Osteocyte (in vitro differentiated cells): ENCODE results near the gene ITCH. TPM values are rescaled to one million over a fixed set of nuclear protein-coding genes. Genes with fewer than 3 reads are reported as not detected.
"Not testable (repeated sequence)": the region's sequence is repeated elsewhere in the genome, so short reads cannot be mapped to it uniquely, and the experiment has no call there.

Experiments used
- DNase-seq: peaks from one replicate; pipeline ENCODE4 v3.0.0; 2021; ENCODE audit warnings: mixed read lengths; ENCODE audit not compliant: unreplicated experiment; ENCODE audit errors: extremely low spot score
- H3K27ac Mint-ChIP-seq: one replicate; pipeline ENCODE4 v1.8.0; 2021; ENCODE audit warnings: mild to moderate bottlenecking, mixed read lengths; ENCODE audit not compliant: unreplicated experiment
- H3K27me3 Mint-ChIP-seq: one replicate; pipeline ENCODE4 v1.8.0; 2021; ENCODE audit warnings: mixed read lengths; ENCODE audit not compliant: unreplicated experiment
- H3K36me3 Mint-ChIP-seq: one replicate; pipeline ENCODE4 v1.8.0; 2021; ENCODE audit warnings: mixed read lengths; ENCODE audit not compliant: unreplicated experiment
- H3K4me1 Mint-ChIP-seq: one replicate; pipeline ENCODE4 v1.8.0; 2021; ENCODE audit warnings: mixed read lengths; ENCODE audit not compliant: unreplicated experiment
- H3K4me3 Mint-ChIP-seq: one replicate; pipeline ENCODE4 v1.8.0; 2021; ENCODE audit warnings: mild to moderate bottlenecking, moderate library complexity, mixed read lengths; ENCODE audit not compliant: unreplicated experiment
- H3K9me3 Mint-ChIP-seq: one replicate; pipeline ENCODE4 v1.8.0; 2021; ENCODE audit warnings: mixed read lengths; ENCODE audit not compliant: unreplicated experiment
- total RNA-seq: library from RNA; stranded (reverse); gene quantifications from 2 replicates; pipeline ENCODE4 v1.2.1, GENCODE V29; 2021
- TF ChIP-seq, protein P1 (sequence below): fragments of 200-600 bp; sonication (generic); IDR thresholded peaks from 2 replicates; pipeline ENCODE4 v1.5.0; 2021; ENCODE audit warnings: antibody characterized with exemption, mild to moderate bottlenecking, moderate library complexity

The ITCH gene
- total RNA-seq, 1 donor from 2014 or later: 55.4 TPM

DNA sequence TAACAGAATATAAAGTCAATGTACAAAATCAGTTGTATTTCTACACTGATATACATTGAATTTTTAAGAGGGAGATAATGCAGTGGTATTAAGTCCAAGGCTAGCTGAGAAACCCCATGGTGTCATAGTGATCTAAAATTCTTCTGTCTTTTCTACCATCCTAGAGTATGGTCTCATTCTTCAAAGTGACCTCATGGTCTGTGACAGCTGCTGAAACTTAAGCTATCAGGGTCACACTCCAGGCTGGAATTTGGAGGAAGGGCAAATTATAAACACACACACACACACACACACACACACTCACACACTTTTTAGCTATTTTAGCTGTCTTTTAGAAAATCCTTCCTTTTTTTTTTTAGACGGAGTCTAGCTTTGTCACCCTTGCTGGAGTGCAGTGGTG is 105.9 kb downstream of the ITCH start:
- DNase-seq: no peak
- Mint-ChIP-seq H3K27me3 (no peaks in the 10 kb centered on the region), H3K4me1 (peaks cover 13% of the 10 kb centered on the region), H3K27ac (no peak overlapping the region), H3K4me3 (no peak overlapping the region), H3K9me3 (no peaks in the 10 kb centered on the region), H3K36me3 (peaks cover 22% of the 10 kb centered on the region)
- TF ChIP-seq, protein P1, sequence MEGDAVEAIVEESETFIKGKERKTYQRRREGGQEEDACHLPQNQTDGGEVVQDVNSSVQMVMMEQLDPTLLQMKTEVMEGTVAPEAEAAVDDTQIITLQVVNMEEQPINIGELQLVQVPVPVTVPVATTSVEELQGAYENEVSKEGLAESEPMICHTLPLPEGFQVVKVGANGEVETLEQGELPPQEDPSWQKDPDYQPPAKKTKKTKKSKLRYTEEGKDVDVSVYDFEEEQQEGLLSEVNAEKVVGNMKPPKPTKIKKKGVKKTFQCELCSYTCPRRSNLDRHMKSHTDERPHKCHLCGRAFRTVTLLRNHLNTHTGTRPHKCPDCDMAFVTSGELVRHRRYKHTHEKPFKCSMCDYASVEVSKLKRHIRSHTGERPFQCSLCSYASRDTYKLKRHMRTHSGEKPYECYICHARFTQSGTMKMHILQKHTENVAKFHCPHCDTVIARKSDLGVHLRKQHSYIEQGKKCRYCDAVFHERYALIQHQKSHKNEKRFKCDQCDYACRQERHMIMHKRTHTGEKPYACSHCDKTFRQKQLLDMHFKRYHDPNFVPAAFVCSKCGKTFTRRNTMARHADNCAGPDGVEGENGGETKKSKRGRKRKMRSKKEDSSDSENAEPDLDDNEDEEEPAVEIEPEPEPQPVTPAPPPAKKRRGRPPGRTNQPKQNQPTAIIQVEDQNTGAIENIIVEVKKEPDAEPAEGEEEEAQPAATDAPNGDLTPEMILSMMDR: no peak

DNA sequence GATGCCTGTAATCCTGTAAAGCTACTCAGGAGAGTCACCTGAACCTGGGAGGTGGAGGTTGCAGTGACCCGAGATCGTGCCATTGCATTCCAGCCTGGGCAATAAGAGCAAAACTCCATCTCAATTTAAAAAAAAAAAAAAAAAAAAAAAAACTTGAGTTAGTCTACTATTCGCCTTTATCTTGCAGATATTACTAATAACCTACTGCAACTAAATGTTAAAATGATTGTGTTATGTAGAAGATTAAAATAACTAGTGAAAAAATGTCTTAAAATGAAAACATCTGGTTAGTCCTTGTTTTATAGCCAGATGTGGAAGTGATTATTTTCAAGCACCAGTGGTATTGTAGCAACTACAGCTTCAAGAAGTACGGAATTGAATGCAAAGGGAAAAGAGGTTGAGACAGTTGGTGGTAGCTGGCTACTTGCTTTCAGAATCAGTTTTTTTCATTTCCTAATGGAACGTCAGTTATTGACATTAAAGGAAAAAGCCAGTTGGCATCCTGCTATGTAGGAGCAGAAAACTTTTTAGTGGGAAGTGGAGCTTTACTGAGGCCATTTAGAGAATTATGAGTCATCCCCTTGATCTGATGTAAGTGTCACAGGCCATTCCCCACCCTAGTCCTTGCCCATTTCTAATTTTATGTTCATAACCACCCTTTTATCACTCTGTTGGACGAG is 109.3 kb downstream of the ITCH start:
- Mint-ChIP-seq H3K4me1 (peaks cover 11% of the 10 kb centered on the region), H3K27ac (peak overlapping the region; percentile 48), H3K4me3 (no peak overlapping the region), H3K36me3 (peaks cover 17% of the 10 kb centered on the region), H3K9me3 (no peaks in the 10 kb centered on the region), H3K27me3 (no peaks in the 10 kb centered on the region)
- DNase-seq: no peak
- TF ChIP-seq, protein P1: no peak

DNA sequence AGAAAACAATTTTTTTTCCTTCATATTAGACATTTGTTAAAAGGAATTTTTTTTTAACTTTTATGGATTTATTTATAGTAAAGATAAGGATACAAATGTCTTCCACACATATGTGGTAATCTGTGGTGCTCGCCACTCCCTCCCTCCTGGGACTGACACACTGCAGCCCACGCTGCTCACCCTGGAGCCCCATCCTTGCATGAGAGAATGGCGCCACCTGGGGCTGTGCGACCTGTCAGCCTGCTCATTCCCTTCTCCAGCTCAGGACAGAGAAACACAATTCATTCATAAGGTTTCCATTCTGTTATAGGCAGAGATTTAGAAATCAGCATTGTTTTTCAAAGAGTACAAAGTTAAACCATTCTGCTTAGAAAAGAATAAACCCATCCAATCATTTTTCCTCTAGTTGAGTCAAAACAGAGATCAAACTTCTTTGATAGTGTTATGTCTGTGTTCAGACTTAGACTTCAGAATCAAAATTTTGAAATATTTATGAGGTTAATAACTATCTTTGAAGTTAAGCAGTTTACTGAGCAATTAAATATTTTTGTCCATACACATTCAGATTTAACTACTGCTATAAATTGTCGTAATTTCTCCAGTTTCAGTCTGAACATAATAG is 110.3 kb downstream of the ITCH start:
- peaks cover 11% of the 10 kb centered on the region for H3K4me1 Mint-ChIP-seq
- TF ChIP-seq, protein P1: peak; percentile 38
- no peak for DNase-seq
- H3K4me3 Mint-ChIP-seq: no peak overlapping the region
- H3K9me3 Mint-ChIP-seq: no peaks in the 10 kb centered on the region
- peaks cover 20% of the 10 kb centered on the region for H3K36me3 Mint-ChIP-seq
- no peaks in the 10 kb centered on the region for H3K27me3 Mint-ChIP-seq
- H3K27ac Mint-ChIP-seq: peak overlapping the region; percentile 59

DNA sequence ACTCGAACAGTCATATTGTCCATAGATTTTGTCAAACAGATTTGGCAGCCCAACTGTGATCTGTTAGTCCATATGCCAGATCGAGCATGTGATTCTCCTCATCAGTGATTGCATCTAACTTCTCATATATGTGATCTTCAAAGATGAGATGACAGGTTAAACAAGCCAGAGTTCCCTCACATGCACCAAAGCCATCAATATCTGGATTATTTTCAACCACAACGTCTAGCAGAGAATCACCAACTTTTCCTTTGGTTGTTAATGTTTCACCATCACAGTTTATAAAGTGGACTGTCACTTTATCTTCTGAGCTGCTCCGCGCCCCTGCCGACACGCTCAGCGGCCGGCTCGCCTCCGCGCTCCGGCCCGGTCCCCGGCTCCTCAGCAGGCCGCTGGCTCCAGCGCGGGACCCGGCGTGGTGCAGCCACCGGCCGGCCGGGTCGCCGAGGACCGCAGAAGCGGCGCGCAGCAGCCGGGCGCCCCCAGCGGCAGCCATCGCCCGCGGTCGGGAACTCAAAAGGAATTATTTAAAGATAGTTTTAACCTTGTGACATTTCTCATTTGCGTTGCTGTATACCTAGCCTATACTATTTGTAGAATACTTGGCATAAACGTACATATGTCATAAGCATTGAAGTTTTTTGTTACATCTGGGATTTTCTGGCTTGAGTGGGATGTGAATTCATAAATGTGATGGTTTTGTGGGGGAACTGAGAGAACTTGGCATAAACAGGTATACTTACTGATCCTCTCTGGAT is 113.1 kb downstream of the ITCH start:
- TF ChIP-seq, protein P1: peak; percentile 27
- H3K27me3 Mint-ChIP-seq: no peaks in the 10 kb centered on the region
- no peak overlapping the region for H3K4me3 Mint-ChIP-seq
- no peak overlapping the region for H3K27ac Mint-ChIP-seq
- H3K9me3 Mint-ChIP-seq: no peaks in the 10 kb centered on the region
- DNase-seq: no peak
- H3K36me3 Mint-ChIP-seq: peaks cover 29% of the 10 kb centered on the region
- peaks cover 11% of the 10 kb centered on the region for H3K4me1 Mint-ChIP-seq

DNA sequence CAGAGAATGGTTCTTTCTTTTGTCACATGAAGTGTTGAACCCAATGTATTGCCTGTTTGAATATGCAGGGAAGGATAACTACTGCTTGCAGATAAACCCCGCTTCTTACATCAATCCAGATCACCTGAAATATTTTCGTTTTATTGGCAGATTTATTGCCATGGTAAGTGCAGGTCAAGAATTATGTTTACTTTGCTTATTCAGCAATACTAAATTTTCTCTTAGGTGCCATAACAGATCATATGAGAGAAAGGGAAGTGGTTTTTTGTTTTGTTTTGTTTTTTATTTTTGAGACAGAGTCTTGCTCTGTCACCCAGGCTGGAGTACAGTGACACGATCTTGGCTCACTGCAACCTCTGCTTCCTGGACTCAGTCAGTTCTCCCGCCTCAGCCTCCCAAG is 116.6 kb downstream of the ITCH start:
- Mint-ChIP-seq H3K4me1 (no peaks in the 10 kb centered on the region), H3K9me3 (peaks cover 7% of the 10 kb centered on the region), H3K36me3 (peaks cover 53% of the 10 kb centered on the region), H3K27me3 (no peaks in the 10 kb centered on the region), H3K27ac (no peak overlapping the region), H3K4me3 (no peak overlapping the region)
- no peak for DNase-seq
- TF ChIP-seq, protein P1: no peak

DNA sequence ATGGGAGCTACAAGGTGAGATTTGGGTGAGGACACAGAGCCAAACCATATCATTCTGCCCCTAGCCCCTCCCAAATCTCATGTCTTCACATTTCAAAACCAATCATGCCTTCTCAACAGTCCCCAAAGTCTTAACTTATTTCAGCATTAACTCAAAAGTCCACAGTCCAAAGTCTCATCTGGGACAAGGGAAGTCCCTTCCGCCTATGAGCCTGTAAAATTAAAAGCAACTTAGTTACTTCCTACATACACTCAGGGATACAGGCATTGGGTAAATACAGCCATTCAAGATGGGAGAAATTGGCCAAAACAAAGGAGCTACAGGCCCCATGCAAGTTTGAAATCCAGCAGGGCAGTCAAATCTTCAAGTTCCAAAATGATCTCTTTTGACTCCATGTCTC is 119.1 kb downstream of the ITCH start:
- H3K4me3 Mint-ChIP-seq, H3K27ac Mint-ChIP-seq, DNase-seq, H3K9me3 Mint-ChIP-seq, H3K27me3 Mint-ChIP-seq, H3K4me1 Mint-ChIP-seq: not testable (repeated sequence)
- peaks cover 53% of the 10 kb centered on the region for H3K36me3 Mint-ChIP-seq

DNA sequence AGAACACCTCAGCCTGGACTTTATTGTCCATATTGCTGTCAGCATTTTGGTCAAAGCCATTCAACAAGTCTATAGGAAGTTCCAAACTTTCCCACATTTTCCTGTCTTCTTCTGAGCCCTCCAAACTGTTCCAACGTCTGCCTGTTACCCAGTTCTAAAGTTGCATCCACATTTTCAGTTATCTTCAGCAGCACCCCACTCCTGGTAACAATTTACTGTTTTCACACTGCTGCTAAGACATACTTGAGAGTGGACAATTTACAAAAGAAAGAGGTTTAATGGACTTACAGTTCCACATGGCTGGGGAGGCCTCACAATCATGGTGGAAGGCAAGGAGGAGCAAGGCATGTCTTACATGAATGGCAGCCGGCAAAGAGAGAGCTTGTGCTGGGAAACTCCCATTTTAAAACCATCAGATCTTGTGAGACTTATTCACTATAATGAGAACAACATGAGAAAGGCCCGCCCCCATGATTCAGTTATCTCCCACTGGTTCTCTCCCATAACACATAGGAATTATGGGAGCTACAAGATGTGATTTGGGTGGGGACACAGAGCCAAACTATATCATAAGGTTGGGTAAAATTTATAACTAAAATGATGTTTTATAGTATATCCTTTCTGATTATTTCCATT is 120.6 kb downstream of the ITCH start:
- DNase-seq, H3K27ac Mint-ChIP-seq, H3K9me3 Mint-ChIP-seq, H3K27me3 Mint-ChIP-seq, H3K4me1 Mint-ChIP-seq, H3K4me3 Mint-ChIP-seq: not testable (repeated sequence)
- H3K36me3 Mint-ChIP-seq: peaks cover 63% of the 10 kb centered on the region
